Glutamatergic neuron (in vitro differentiated cells): ENCODE measurements around the gene PLEKHJ1. TPM values are rescaled to one million over a fixed set of nuclear protein-coding genes. Genes with fewer than 3 reads are reported as not detected.

Experiments used
- DNase-seq: peaks from one replicate; pipeline ENCODE4 v3.0.0; 2022
- H3K27ac Mint-ChIP-seq: one replicate; pipeline ENCODE4 v1.8.0; 2020; ENCODE audit warnings: mild to moderate bottlenecking, mixed read lengths, inconsistent platforms; ENCODE audit not compliant: unreplicated experiment
- H3K27me3 Mint-ChIP-seq: one replicate; pipeline ENCODE4 v1.8.0; 2020; ENCODE audit warnings: mild to moderate bottlenecking, moderate library complexity, mixed read lengths, inconsistent platforms; ENCODE audit not compliant: unreplicated experiment
- H3K36me3 Mint-ChIP-seq: one replicate; pipeline ENCODE4 v1.8.0; 2020; ENCODE audit warnings: mild to moderate bottlenecking, mixed read lengths, inconsistent platforms; ENCODE audit not compliant: unreplicated experiment
- H3K4me1 Mint-ChIP-seq: one replicate; pipeline ENCODE4 v1.8.0; 2020; ENCODE audit warnings: mild to moderate bottlenecking, low read depth, mixed read lengths, inconsistent platforms; ENCODE audit not compliant: unreplicated experiment
- H3K4me3 Mint-ChIP-seq: one replicate; pipeline ENCODE4 v1.8.0; 2020; ENCODE audit warnings: mild to moderate bottlenecking, mixed read lengths, inconsistent platforms; ENCODE audit not compliant: unreplicated experiment
- H3K9me3 Mint-ChIP-seq: one replicate; pipeline ENCODE4 v1.8.0; 2020; ENCODE audit warnings: mild to moderate bottlenecking, moderate library complexity, mixed read lengths, inconsistent platforms; ENCODE audit not compliant: unreplicated experiment
- CTCF ChIP-seq: fragments of 200-600 bp; sonication (generic); IDR thresholded peaks from one replicate; pipeline ENCODE4 v1.5.0; 2021; ENCODE audit not compliant: partially characterized antibody, unreplicated experiment
- total RNA-seq: library from RNA; stranded (reverse); fragmentation: NEBNext Ultra II Directional; extraction: Animal tissue kit (Norgen Biotek cat#: 25700); gene quantifications from one replicate; pipeline ENCODE4 v1.2.1, GENCODE V29; 2021; ENCODE audit not compliant: unreplicated experiment

Gene PLEKHJ1
- total RNA-seq, 1 donor from 2014 or later = 164 TPM

- H3K4me3 Mint-ChIP-seq = no peak overlapping the region
- H3K9me3 Mint-ChIP-seq = peaks cover 1% of the 10 kb centered on the region
- peaks cover 1% of the 10 kb centered on the region for H3K4me1 Mint-ChIP-seq
- no peak for TF ChIP-seq CTCF
- H3K27ac Mint-ChIP-seq = no peak overlapping the region
- no peaks in the 10 kb centered on the region for H3K36me3 Mint-ChIP-seq
- peaks cover 6% of the 10 kb centered on the region for H3K27me3 Mint-ChIP-seq
- no peak for DNase-seq
Measured at GRCh38 chr19:2250766-2251105, 14.6 kb upstream of the PLEKHJ1 start.

- no peak overlapping the region for H3K27ac Mint-ChIP-seq
- no peak overlapping the region for H3K4me3 Mint-ChIP-seq
- peaks cover 8% of the 10 kb centered on the region for H3K27me3 Mint-ChIP-seq
Measured at GRCh38 chr19:2249880-2250765, 14.0 kb upstream of the PLEKHJ1 start.

GRCh38 chr19:2249010-2249866 lies 13.1 kb upstream of the PLEKHJ1 start, which contains the start of gene AMH:
AMH (plus strand) TSS chr19:2249323; CDS start chr19:2249333, 10 bp downstream.
- Mint-ChIP-seq H3K9me3 (peaks cover 1% of the 10 kb centered on the region), H3K36me3 (no peaks in the 10 kb centered on the region), H3K27me3 (peaks cover 8% of the 10 kb centered on the region), H3K4me3 (no peak within 1 kb of the TSS), H3K27ac (no peak within 1 kb of the TSS), H3K4me1 (peaks cover 1% of the 10 kb centered on the region)
- no peak for DNase-seq
- no peak for TF ChIP-seq CTCF

More at GRCh38 chr19:2249880-2250765, 14.0 kb upstream of the PLEKHJ1 start:
- no peak for DNase-seq
- H3K4me1 Mint-ChIP-seq = peaks cover 1% of the 10 kb centered on the region
- no peaks in the 10 kb centered on the region for H3K36me3 Mint-ChIP-seq
- H3K9me3 Mint-ChIP-seq = peaks cover 1% of the 10 kb centered on the region
- TF ChIP-seq CTCF = no peak

GRCh38 chr19:2248136-2249009 lies 12.2 kb upstream of the PLEKHJ1 start:
- H3K4me3 Mint-ChIP-seq = no peak overlapping the region
- no peaks in the 10 kb centered on the region for H3K36me3 Mint-ChIP-seq
- peaks cover 2% of the 10 kb centered on the region for H3K9me3 Mint-ChIP-seq
- no peak overlapping the region for H3K27ac Mint-ChIP-seq
- peaks cover 4% of the 10 kb centered on the region for H3K27me3 Mint-ChIP-seq
- H3K4me1 Mint-ChIP-seq = no peaks in the 10 kb centered on the region
- no peak for TF ChIP-seq CTCF
- no peak for DNase-seq
